GM18498 (cell line): ENCODE data around the gene PDE4B.

ENCODE experiments used
- ATAC-seq: cut with Tn5 transposase; IDR thresholded peaks from one replicate; pipeline ENCODE4 v1.9.1; 2021; ENCODE audit warnings: mild to moderate bottlenecking, moderate library complexity; ENCODE audit not compliant: unreplicated experiment

Gene PDE4B

GRCh38 chr1:66251546-66251945 is 458.9 kb downstream of the PDE4B start:
- peak; percentile 37 for ATAC-seq

- ATAC-seq, result peak; percentile 81
Observed at GRCh38 chr1:66253330-66253921, 460.7 kb downstream of the PDE4B start.

- ATAC-seq, result no peak
Observed at GRCh38 chr1:66254785-66255184, 462.1 kb downstream of the PDE4B start.

DNA sequence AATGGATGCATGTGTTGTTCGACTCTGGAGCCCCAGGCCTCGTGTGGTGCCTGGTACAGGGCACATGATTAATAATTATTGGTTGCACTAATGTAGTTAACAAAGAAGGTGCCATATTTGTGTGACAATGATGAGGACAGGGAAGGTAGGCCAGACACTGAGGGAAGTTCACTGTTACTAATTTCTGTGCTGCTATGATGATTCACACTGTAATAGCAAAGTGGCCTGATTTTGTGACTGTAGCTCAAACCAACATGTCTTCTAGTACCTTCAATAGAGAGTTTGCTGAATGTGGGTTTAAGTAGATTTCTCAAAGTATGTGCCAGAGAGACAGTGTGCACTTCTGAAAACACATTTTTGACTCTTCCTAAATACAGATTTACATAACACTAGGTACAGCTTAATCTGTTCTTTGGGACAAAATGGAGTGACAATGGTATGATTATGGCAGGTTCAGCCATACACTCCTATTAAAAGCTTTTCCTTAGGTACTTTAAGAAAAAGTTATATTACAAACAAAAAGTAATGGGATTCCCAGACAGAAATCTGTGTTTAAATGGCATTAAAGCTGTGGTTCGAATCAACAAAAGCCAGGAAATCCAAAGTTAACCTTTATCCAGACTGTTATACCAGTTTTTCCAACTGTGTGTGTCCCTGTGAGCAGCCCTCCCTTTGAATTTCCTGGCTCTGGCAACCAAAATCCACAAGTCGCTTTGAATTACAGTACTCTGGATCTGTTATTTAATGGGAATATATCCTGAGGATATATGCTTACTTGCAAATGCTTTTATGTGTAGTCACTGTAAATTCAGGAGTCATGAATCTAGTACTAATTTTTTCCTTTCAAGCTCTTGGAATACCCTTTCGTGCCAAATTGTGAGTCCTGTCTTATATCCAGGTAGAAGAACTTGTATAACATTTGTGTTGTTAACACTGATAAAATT is 464.2 kb downstream of the PDE4B start:
- ATAC-seq, result no peak

GRCh38 chr1:66258404-66259105 is 465.9 kb downstream of the PDE4B start:
- ATAC-seq, result peak; percentile 67

DNA sequence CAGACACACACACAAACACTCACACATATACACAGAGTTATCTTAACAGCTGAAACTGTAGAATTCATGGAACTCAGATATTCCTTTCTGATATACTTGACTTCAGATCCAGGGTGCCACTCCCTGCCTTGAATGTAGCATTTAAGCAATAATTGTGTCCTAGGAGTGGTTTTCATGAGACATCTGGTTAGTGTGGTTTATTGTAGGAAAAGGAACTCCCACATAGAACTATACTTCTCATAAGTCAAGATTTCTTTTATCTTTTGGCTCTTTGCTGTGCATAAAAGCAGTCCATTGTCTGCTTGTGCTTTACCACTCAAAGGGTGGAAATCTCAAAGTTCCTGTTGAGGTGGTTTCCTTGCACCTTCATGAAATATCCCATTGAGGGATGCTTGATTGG is 468.7 kb downstream of the PDE4B start:
- no peak for ATAC-seq

DNA sequence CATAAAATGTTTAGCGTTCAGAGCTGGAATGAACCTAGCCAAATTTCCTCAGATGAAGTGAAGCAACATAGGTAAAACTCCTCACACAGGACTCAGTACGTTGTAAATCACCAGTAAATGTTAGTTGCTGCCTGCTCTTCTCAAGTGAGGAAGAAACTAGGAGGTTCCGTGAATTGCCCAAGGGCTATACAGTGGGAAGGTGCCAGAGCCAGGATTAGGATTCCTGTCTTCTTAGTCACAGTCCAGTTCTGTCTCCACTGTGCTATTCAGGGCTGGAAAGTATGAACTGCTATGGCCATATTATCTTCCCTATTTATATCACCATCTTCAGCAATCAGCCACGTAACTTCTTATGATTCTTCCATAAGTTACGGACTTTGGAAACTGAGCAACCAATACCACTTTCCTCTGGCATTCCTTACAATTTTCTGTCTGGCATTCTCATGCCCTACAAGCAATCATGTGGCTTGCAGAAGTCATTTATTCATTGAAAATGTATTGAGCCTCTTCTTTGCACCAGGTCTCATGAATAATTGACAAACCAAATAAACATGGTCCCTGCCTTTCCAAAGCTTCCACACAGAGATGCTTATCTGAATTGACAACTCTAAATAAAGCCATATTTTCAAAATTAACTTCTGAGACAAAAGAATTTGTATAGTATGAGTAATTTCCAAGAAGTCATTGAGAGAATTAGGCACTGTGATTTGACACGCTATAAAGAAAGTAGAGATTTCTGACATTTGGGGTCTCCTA is 469.7 kb downstream of the PDE4B start:
- ATAC-seq, result no peak

DNA sequence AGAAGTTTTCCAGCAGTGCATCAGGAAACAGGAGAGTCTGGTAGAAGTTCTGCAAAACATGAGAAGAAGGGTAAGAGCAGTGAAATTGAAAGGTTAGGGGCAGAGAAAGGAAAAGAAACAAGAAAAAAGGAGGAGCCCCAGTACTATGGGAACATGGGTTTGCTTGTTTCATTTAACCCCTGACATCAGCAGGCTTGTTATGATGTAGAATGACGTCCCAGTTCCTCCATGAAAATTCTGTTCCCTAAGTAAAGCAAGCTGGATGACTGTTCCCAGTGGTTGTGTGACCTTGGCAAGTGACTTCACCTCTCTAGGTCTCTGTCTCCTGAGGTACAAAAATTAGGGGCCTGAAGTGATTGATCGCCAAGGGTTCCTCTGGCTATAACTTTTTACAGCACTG is 472.6 kb downstream of the PDE4B start:
- ATAC-seq, result no peak

- no peak for ATAC-seq
Observed at GRCh38 chr1:66265796-66266195, 473.1 kb downstream of the PDE4B start.

- ATAC-seq, result no peak
Observed at GRCh38 chr1:66266350-66266749, 473.7 kb downstream of the PDE4B start.

DNA sequence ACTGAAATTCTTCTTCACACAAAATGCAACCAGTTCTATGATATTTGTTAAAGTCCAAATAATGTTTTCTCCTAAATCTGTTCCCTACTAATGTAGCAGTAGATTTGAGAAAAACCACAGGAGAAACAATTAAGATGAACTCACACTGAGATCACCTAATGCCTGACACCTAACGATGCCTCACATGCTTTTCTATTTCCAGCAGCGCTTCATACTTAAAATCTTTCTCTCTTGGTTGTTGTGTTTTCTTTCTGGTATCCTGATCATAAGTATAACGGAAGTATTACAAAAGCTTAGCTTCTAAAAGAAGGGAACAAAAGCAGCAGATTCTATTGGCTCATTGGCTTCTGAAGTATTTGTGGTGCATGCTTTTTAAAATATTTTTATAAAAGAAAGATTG is 474.1 kb downstream of the PDE4B start:
- no peak for ATAC-seq

DNA sequence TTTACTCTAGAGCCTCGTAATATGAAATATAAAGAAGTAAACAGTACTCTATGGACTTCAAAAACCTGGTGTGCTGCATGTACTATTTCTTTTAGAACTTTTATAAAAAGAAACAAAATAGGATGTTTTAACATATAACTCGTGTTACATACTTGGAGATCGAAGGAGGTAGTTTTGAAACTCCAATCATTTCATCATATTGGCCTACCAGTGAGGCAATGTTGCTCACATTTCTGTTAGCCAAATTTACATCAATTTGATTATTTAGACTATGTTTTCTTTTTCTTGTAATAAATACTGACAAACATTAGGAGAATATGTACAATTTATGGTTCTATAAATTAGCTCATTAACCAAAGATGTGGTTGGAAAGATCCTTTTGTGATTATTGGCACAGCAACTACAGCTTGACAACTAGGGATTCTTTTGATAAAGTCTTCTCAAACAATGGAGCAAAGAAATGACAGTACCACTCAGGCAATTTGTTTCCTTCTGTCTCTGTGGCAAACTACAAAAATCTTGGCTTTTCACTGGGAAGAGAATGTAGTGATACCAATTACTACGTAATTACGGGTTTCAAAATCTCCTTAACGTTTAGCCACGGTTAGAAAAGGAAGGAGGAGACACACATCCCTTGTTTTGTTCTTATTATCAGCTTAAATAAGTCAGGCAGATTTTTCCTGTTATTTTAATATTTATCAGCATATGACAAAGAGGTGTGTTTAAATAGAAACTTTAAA is 474.7 kb downstream of the PDE4B start:
- ATAC-seq, result no peak

DNA sequence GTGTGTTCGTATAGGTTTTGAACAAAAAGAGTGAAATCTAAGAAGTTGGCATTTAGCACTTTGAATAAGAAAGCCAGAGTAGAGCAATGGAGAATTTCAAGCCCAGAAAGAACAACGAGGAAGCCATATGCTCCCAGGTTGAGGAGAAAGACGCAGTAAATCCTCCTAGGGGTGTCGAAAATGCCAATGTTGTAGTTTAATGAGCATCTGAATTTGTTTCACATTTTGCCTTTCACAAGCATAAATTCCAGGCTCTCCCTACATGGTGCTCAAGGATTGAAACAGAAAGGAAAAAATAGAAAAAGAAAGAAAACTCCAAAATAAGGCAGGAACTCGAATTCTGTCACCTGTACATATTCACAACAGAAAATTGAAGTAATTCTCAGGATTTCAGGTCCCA is 476.5 kb downstream of the PDE4B start:
- ATAC-seq, result no peak

DNA sequence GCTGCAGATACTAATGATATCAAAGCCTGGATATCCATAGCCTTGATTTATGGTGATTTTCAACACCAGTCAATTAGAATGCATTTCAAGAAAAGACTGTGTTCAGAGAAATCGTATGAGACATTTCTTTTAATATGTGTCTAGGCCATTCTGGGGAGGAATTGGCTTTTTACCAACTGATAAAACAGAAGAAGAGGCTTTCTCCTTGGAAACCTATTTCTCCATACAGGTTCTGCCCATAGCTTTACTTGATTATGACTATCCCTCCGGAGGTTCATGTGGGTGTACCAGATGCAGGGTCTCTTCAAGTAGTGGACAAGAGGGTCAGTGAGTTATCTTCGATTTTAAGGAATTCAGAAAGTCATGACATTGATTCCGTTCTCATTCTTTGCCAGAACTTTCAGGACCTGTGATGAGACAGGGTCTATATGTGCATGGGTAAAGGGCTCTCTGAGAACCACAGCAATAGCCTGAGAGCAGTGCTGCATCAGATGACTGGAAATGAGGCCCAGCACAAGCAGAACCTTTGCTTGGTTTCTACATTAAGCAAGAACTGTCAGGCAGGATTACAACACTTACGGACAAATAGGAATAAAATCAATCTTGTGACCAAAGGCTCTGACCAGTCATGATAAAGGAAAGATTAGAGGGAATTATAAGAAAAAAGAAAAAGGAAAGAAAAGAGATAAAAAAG is 477.6 kb downstream of the PDE4B start:
- no peak for ATAC-seq

- ATAC-seq, result no peak
Observed at GRCh38 chr1:66271216-66271903, 478.7 kb downstream of the PDE4B start.

DNA sequence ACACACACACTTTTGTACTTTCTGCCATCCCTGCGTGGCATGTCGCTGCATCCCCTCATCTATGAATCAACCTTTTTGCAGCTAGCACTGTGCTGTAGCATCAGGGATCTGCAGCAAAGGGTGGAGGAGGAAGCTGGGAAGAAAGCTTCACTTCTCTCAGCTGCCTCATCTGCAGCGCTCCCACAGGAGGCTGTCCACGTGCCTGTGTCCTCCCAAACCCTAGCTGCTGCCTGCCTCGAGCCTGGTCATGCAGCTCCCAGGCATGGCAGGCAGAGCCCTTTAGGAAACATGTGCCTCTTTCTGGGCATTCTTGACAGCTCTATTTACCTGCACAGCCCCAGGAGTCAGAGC is 479.2 kb downstream of the PDE4B start:
- ATAC-seq, result no peak

DNA sequence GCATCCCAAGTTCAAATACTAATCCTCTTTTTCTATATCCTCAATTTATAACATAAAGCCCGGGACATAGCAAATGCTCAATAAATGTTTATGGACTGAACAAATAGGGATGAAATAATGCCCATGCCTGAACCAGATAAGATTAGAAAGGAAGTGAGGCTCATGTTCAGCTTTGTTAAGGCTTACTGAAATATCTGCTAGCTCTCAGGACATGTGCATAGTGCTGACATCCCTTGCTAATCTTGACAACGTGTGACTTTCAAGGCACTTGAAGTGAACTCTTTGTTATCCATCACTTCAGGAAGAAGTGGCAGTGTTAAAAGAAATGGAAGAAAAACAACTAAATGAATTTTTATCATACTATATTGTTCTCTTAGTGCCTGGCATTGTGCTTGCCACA is 481.0 kb downstream of the PDE4B start:
- no peak for ATAC-seq

- ATAC-seq, result peak; percentile 54
Observed at GRCh38 chr1:66274634-66275033, 481.9 kb downstream of the PDE4B start.

GRCh38 chr1:66275083-66275482 is 482.4 kb downstream of the PDE4B start:
- ATAC-seq, result no peak
